Liver (tissue), 9 donors: ENCODE results near the gene TAS2R5. TPM values are rescaled to one million over a fixed set of nuclear protein-coding genes. Genes with fewer than 3 reads are reported as not detected.

ENCODE experiments used
- DNase-seq: peaks from one replicate; pipeline ENCODE4 v3.0.0-alpha.2; 2017; ENCODE audit warnings: low spot score
- H3K27ac ChIP-seq, 2 donors: one replicate each; pipeline ENCODE4 v1.7.0; 2013; ENCODE audit warnings: inconsistent platforms in 2 of 2, low read length in 2 of 2, control low read depth in 1 of 2, low read depth in 1 of 2, mild to moderate bottlenecking in 1 of 2
- H3K27me3 ChIP-seq, 4 donors: one replicate each; pipeline versions ENCODE4 v1.6.1 to v1.7.0; 2013; ENCODE audit warnings: low read length in 3 of 4, inconsistent platforms in 1 of 4, mild to moderate bottlenecking in 1 of 4, moderate library complexity in 1 of 4; ENCODE audit not compliant: control insufficient read depth in 4 of 4, insufficient read depth in 4 of 4
- H3K36me3 ChIP-seq, 4 donors: one replicate each; pipeline versions ENCODE4 v1.6.1 to v1.7.0; 2013; ENCODE audit warnings: low read length in 3 of 4, mild to moderate bottlenecking in 3 of 4, low read depth in 1 of 4, moderate library complexity in 1 of 4; ENCODE audit not compliant: control insufficient read depth in 4 of 4, insufficient read depth in 3 of 4
- H3K4me1 ChIP-seq, 4 donors: one replicate each; pipeline versions ENCODE4 v1.6.1 to v1.7.0; 2013; ENCODE audit warnings: low read length in 3 of 4, mild to moderate bottlenecking in 3 of 4, moderate library complexity in 1 of 4; ENCODE audit not compliant: control insufficient read depth in 4 of 4, insufficient read depth in 4 of 4
- H3K4me3 ChIP-seq, 3 donors: one replicate each; pipeline versions ENCODE4 v1.6.1 to v1.7.0; 2013; ENCODE audit warnings: low read length in 3 of 3, control low read depth in 1 of 3, low read depth in 1 of 3, mild to moderate bottlenecking in 1 of 3
- H3K9ac ChIP-seq, 2 donors: one replicate each; pipeline ENCODE4 v1.7.0; 2013; ENCODE audit warnings: low read length in 2 of 2, mild to moderate bottlenecking in 2 of 2, moderate library complexity in 2 of 2, control low read depth in 1 of 2, low read depth in 1 of 2
- H3K9me3 ChIP-seq, 4 donors: one replicate each; pipeline versions ENCODE4 v1.6.1 to v1.7.0; 2013; ENCODE audit warnings: low read length in 3 of 4; ENCODE audit not compliant: control insufficient read depth in 4 of 4
- FOXA1 ChIP-seq: IDR thresholded peaks from 2 replicates; pipeline ENCODE4 v1.6.1; 2016; ENCODE audit warnings: antibody characterized with exemption
- GABPA ChIP-seq, 2 donors: IDR thresholded peaks in 1 of 2; conservative IDR thresholded peaks in 1 of 2; 2 replicates each; pipeline ENCODE4 v1.6.1; 2016; ENCODE audit warnings: antibody characterized with exemption in 2 of 2, mild to moderate bottlenecking in 1 of 2, moderate library complexity in 1 of 2
- RAD21 ChIP-seq, 2 donors: IDR thresholded peaks; 2 replicates each; pipeline ENCODE4 v1.6.1; 2016; ENCODE audit warnings: antibody characterized with exemption in 2 of 2, mild to moderate bottlenecking in 2 of 2
- RXRA ChIP-seq, 2 donors: IDR thresholded peaks; 2 replicates each; pipeline ENCODE4 v1.6.1; 2017 to 2018; ENCODE audit warnings: antibody characterized with exemption in 2 of 2, mild to moderate bottlenecking in 1 of 2
- WGBS: extraction: QIAGEN DNeasy Blood & Tissue Kit; methylation state at CpG from one replicate; pipeline ENCODE4 v1.1.7; 2013; 5-methylcytosine and 5-hydroxymethylcytosine counted together
- polyA plus RNA-seq, 2 donors: library from polyadenylated mRNA; stranded (reverse) in 1 of 2; unstranded in 1 of 2; fragments of 200-250 nt in 1 of 2; fragments of >200 nt in 1 of 2; fragmentation: Nextera tagmentation in 1 of 2; extraction: Ambion mirVana in 1 of 2; gene quantifications; one replicate each; pipeline versions ENCODE4 v1.2.1 to v1.2.3, GENCODE V29; 2013 to 2015
- total RNA-seq, 2 donors: library from RNA; depleted of rRNA; stranded (reverse); fragments of >200 nt; gene quantifications; one replicate each; pipeline ENCODE4 v1.2.3, GENCODE V29; 2014
- TF ChIP-seq, protein P1 (sequence below): fragments of 150-350 bp; IDR thresholded peaks from 2 replicates; pipeline ENCODE4 v1.5.1; 2017; ENCODE audit warnings: improper control_type of control experiment, low read depth, low read length; ENCODE audit not compliant: missing input control
- TF ChIP-seq, protein P2 (sequence below): IDR thresholded peaks from 2 replicates; pipeline ENCODE4 v1.6.1; 2016; ENCODE audit warnings: antibody characterized with exemption
- TF ChIP-seq, protein P3 (sequence below): IDR thresholded peaks from 2 replicates; pipeline ENCODE4 v1.6.1; 2016; ENCODE audit warnings: antibody characterized with exemption
- TF ChIP-seq, protein P4 (sequence below): IDR thresholded peaks from 2 replicates; pipeline ENCODE4 v1.6.1; 2016; ENCODE audit warnings: antibody characterized with exemption, mild to moderate bottlenecking
- TF ChIP-seq, protein P5 (sequence below): IDR thresholded peaks from 2 replicates; pipeline ENCODE4 v1.6.1; 2016; ENCODE audit warnings: antibody characterized with exemption
- donor health status: healthy.
- donor health status: healthy.
- donor health status: healthy.
- donor health status: healthy.
- donor health status: healthy.

TAS2R5 gene, protein sequence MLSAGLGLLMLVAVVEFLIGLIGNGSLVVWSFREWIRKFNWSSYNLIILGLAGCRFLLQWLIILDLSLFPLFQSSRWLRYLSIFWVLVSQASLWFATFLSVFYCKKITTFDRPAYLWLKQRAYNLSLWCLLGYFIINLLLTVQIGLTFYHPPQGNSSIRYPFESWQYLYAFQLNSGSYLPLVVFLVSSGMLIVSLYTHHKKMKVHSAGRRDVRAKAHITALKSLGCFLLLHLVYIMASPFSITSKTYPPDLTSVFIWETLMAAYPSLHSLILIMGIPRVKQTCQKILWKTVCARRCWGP
- total RNA-seq (1 to 10 TPM in 1 of 2 donors, under 1 TPM in 1; 0.51 to 3.6 TPM), polyA plus RNA-seq (under 1 TPM; 0.05 to 0.28 TPM)

DNA sequence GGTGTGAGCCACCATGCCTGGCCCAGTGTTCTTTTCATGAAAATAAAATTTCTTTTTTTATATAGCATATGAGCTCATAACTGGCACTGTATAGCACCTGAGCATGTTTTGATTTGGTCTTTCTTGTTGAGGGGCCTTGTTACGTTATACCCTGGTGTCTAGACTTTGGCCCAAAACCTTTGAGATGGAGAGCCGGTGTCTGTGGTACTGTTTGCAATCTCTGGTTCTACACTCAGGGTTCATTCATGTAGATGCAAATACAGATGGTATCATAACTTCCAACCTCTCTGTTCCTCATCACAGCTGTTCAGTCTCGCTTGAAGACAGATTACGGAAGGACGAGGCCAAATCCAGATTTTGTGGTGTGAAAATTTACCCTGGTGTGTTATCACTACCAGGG is at the start of gene TAS2R5:
TAS2R5 (plus strand) TSS at position 301 of the 400 bp plus-strand sequence. CDS start 145 bp downstream, outside the sequence.
- Histone ChIP-seq H3K4me1 (no peaks in the 10 kb centered on the region), H3K9me3 (no peaks in the 10 kb centered on the region), H3K4me3 (no peak within 1 kb of the TSS), H3K36me3 (no peaks in the 10 kb centered on the region), H3K9ac (no peak within 1 kb of the TSS), H3K27me3 (no peaks in the 10 kb centered on the region), H3K27ac (no peak within 1 kb of the TSS)
- WGBS, result 82% methylated on average over 5 of the region's 5 CpGs
- TF ChIP-seq RAD21 (IDR thresholded peaks at IDR 0.05), result no peak
- TF ChIP-seq, protein P1, sequence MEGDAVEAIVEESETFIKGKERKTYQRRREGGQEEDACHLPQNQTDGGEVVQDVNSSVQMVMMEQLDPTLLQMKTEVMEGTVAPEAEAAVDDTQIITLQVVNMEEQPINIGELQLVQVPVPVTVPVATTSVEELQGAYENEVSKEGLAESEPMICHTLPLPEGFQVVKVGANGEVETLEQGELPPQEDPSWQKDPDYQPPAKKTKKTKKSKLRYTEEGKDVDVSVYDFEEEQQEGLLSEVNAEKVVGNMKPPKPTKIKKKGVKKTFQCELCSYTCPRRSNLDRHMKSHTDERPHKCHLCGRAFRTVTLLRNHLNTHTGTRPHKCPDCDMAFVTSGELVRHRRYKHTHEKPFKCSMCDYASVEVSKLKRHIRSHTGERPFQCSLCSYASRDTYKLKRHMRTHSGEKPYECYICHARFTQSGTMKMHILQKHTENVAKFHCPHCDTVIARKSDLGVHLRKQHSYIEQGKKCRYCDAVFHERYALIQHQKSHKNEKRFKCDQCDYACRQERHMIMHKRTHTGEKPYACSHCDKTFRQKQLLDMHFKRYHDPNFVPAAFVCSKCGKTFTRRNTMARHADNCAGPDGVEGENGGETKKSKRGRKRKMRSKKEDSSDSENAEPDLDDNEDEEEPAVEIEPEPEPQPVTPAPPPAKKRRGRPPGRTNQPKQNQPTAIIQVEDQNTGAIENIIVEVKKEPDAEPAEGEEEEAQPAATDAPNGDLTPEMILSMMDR, result no peak
- TF ChIP-seq, protein P2, sequence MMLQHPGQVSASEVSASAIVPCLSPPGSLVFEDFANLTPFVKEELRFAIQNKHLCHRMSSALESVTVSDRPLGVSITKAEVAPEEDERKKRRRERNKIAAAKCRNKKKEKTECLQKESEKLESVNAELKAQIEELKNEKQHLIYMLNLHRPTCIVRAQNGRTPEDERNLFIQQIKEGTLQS, result no peak
- DNase-seq, result no peak

DNA sequence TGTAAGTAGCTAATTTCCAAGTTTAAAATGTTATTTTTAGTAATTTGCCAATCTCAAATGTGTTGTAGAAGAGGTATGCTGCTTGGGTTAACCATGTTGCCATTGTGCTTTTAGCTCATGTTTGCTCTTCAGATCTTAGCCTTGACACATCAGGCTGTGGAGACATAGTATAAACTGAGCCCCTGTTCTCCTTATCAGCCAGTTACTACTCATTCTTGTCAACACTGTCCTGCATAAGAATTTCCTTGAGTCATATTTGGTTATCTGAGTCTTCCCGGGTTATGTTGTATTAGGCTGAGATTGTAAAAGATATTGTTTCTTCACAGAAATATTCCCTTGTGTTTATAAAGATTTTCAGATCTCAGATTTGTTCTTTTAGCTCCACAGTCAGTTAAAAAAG is 47.8 kb upstream of the TAS2R5 start:
- H3K36me3 ChIP-seq, result peaks cover 18 to 52% (median 42%) of the 10 kb centered on the region in 4 donors
- no peak overlapping the region for H3K4me3 ChIP-seq
- H3K9ac ChIP-seq, result no peak overlapping the region
- no peak overlapping the region for H3K27ac ChIP-seq
- TF ChIP-seq GABPA (IDR thresholded peaks at IDR 0.05 in 1 of 2, conservative IDR thresholded peaks at IDR 0.05 in 1 of 2) (no peak), RXRA (IDR thresholded peaks at IDR 0.05) (no peak), RAD21 (IDR thresholded peaks at IDR 0.05) (no peak), FOXA1 (no peak)
- TF ChIP-seq, protein P3, sequence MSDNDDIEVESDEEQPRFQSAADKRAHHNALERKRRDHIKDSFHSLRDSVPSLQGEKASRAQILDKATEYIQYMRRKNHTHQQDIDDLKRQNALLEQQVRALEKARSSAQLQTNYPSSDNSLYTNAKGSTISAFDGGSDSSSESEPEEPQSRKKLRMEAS, result no peak
- TF ChIP-seq, protein P4, sequence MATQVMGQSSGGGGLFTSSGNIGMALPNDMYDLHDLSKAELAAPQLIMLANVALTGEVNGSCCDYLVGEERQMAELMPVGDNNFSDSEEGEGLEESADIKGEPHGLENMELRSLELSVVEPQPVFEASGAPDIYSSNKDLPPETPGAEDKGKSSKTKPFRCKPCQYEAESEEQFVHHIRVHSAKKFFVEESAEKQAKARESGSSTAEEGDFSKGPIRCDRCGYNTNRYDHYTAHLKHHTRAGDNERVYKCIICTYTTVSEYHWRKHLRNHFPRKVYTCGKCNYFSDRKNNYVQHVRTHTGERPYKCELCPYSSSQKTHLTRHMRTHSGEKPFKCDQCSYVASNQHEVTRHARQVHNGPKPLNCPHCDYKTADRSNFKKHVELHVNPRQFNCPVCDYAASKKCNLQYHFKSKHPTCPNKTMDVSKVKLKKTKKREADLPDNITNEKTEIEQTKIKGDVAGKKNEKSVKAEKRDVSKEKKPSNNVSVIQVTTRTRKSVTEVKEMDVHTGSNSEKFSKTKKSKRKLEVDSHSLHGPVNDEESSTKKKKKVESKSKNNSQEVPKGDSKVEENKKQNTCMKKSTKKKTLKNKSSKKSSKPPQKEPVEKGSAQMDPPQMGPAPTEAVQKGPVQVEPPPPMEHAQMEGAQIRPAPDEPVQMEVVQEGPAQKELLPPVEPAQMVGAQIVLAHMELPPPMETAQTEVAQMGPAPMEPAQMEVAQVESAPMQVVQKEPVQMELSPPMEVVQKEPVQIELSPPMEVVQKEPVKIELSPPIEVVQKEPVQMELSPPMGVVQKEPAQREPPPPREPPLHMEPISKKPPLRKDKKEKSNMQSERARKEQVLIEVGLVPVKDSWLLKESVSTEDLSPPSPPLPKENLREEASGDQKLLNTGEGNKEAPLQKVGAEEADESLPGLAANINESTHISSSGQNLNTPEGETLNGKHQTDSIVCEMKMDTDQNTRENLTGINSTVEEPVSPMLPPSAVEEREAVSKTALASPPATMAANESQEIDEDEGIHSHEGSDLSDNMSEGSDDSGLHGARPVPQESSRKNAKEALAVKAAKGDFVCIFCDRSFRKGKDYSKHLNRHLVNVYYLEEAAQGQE, result no peak
- TF ChIP-seq, protein P5, sequence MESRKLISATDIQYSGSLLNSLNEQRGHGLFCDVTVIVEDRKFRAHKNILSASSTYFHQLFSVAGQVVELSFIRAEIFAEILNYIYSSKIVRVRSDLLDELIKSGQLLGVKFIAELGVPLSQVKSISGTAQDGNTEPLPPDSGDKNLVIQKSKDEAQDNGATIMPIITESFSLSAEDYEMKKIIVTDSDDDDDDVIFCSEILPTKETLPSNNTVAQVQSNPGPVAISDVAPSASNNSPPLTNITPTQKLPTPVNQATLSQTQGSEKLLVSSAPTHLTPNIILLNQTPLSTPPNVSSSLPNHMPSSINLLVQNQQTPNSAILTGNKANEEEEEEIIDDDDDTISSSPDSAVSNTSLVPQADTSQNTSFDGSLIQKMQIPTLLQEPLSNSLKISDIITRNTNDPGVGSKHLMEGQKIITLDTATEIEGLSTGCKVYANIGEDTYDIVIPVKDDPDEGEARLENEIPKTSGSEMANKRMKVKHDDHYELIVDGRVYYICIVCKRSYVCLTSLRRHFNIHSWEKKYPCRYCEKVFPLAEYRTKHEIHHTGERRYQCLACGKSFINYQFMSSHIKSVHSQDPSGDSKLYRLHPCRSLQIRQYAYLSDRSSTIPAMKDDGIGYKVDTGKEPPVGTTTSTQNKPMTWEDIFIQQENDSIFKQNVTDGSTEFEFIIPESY, result no peak
- peaks cover 6 to 12% (median 11%) of the 10 kb centered on the region in 4 donors for H3K4me1 ChIP-seq
- no peaks in the 10 kb centered on the region for H3K9me3 ChIP-seq
- WGBS, result 88% methylated on average over 1 of the region's 1 CpG
- DNase-seq, result no peak
- H3K27me3 ChIP-seq, result no peaks in the 10 kb centered on the region
